Liver (tissue), 3 donors: ENCODE measurements around the gene GFPT2.

Source experiments
- JUND ChIP-seq, 2 donors: IDR thresholded peaks; 2 replicates each; pipeline ENCODE4 v1.6.1; 2016; ENCODE audit warnings: antibody characterized with exemption in 2 of 2
- RAD21 ChIP-seq, 2 donors: IDR thresholded peaks; 2 replicates each; pipeline ENCODE4 v1.6.1; 2016; ENCODE audit warnings: antibody characterized with exemption in 2 of 2, mild to moderate bottlenecking in 2 of 2
- SP1 ChIP-seq: IDR thresholded peaks from 2 replicates; pipeline ENCODE4 v1.6.1; 2018; ENCODE audit warnings: antibody characterized with exemption, mild to moderate bottlenecking
- TF ChIP-seq, protein P1 (sequence below): IDR thresholded peaks from 2 replicates; pipeline ENCODE4 v1.6.1; 2016; ENCODE audit warnings: antibody characterized with exemption
- TF ChIP-seq, protein P2 (sequence below): fragments of 150-350 bp; IDR thresholded peaks from 2 replicates; pipeline ENCODE4 v1.5.1; 2017; ENCODE audit warnings: improper control_type of control experiment, low read depth, low read length; ENCODE audit not compliant: missing input control
- TF ChIP-seq, protein P3 (sequence below): IDR thresholded peaks from 2 replicates; pipeline ENCODE4 v1.6.1; 2016; ENCODE audit warnings: antibody characterized with exemption, mild to moderate bottlenecking
- donor health status: healthy.
- donor health status: healthy.

DNA sequence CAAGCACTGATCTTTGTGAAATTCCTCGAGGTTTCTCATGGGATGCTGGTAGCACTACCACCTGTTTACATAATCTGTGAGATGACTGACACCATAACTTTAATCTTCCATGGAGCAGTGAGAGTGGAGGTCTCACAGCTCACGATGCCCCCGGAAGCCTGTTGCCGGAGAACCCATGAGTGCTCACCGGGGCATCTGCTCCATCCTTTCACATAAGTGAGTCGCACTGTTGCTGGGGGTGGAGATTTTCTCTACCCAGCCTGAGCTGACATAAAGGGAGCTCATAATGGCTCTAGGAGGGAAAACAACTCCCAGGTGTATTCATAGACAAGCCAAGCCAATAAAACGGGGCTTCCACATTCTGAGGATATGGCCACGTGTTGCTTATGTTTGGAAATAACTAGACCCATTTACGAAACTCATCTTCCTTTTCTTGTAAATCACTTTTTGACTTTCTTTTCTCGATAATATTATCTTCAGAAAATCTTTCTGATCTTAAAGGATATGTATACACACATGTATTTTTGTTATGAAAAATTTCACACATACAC, 11.2 kb upstream of the GFPT2 start:
- TF ChIP-seq, protein P1, sequence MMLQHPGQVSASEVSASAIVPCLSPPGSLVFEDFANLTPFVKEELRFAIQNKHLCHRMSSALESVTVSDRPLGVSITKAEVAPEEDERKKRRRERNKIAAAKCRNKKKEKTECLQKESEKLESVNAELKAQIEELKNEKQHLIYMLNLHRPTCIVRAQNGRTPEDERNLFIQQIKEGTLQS: no peak
- TF ChIP-seq, protein P2, sequence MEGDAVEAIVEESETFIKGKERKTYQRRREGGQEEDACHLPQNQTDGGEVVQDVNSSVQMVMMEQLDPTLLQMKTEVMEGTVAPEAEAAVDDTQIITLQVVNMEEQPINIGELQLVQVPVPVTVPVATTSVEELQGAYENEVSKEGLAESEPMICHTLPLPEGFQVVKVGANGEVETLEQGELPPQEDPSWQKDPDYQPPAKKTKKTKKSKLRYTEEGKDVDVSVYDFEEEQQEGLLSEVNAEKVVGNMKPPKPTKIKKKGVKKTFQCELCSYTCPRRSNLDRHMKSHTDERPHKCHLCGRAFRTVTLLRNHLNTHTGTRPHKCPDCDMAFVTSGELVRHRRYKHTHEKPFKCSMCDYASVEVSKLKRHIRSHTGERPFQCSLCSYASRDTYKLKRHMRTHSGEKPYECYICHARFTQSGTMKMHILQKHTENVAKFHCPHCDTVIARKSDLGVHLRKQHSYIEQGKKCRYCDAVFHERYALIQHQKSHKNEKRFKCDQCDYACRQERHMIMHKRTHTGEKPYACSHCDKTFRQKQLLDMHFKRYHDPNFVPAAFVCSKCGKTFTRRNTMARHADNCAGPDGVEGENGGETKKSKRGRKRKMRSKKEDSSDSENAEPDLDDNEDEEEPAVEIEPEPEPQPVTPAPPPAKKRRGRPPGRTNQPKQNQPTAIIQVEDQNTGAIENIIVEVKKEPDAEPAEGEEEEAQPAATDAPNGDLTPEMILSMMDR: no peak
- TF ChIP-seq JUND (IDR thresholded peaks at IDR 0.05) (no peak), RAD21 (IDR thresholded peaks at IDR 0.05) (no peak), SP1 (no peak)
- TF ChIP-seq, protein P3, sequence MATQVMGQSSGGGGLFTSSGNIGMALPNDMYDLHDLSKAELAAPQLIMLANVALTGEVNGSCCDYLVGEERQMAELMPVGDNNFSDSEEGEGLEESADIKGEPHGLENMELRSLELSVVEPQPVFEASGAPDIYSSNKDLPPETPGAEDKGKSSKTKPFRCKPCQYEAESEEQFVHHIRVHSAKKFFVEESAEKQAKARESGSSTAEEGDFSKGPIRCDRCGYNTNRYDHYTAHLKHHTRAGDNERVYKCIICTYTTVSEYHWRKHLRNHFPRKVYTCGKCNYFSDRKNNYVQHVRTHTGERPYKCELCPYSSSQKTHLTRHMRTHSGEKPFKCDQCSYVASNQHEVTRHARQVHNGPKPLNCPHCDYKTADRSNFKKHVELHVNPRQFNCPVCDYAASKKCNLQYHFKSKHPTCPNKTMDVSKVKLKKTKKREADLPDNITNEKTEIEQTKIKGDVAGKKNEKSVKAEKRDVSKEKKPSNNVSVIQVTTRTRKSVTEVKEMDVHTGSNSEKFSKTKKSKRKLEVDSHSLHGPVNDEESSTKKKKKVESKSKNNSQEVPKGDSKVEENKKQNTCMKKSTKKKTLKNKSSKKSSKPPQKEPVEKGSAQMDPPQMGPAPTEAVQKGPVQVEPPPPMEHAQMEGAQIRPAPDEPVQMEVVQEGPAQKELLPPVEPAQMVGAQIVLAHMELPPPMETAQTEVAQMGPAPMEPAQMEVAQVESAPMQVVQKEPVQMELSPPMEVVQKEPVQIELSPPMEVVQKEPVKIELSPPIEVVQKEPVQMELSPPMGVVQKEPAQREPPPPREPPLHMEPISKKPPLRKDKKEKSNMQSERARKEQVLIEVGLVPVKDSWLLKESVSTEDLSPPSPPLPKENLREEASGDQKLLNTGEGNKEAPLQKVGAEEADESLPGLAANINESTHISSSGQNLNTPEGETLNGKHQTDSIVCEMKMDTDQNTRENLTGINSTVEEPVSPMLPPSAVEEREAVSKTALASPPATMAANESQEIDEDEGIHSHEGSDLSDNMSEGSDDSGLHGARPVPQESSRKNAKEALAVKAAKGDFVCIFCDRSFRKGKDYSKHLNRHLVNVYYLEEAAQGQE: no peak
